SK-N-SH treated with all-trans-retinoic acid at 6 μM for 48 hours (cell line): ENCODE results near the gene DNAJC25.
"Not testable (repeated sequence)": the region's sequence is repeated elsewhere in the genome, so short reads cannot be mapped to it uniquely, and the experiment has no call there.

Experiments
- CSDC2 ChIP-seq: fragments of 250-450 bp; sonication (Bioruptor Pico); IDR thresholded peaks from 2 replicates; pipeline ENCODE4 v1.5.0; 2020; ENCODE audit warnings: mild to moderate bottlenecking, moderate library complexity
- OSR1 ChIP-seq: fragments of 250-450 bp; sonication (Bioruptor Pico); IDR thresholded peaks from 2 replicates; pipeline ENCODE4 v1.8.0; 2022; ENCODE audit warnings: moderate library complexity, mild to moderate bottlenecking, inconsistent platforms
- RARB ChIP-seq: fragments of 250-450 bp; sonication (Bioruptor Pico); IDR thresholded peaks from 2 replicates; pipeline ENCODE4 v1.8.0; 2021; ENCODE audit warnings: mild to moderate bottlenecking, moderate library complexity
- ZC3H10 ChIP-seq: fragments of 250-450 bp; sonication (Bioruptor Pico); IDR thresholded peaks from 2 replicates; pipeline ENCODE4 v1.5.1; 2021; ENCODE audit warnings: mild to moderate bottlenecking, moderate library complexity
- ZFP3 ChIP-seq: fragments of 250-450 bp; sonication (Bioruptor Pico); IDR thresholded peaks from 2 replicates; pipeline ENCODE4 v1.5.0; 2020; ENCODE audit warnings: mild to moderate bottlenecking, moderate library complexity
- ZNF8 ChIP-seq: fragments of 450-650 bp; formaldehyde crosslinking; IDR thresholded peaks from 2 replicates; pipeline ENCODE4 v1.5.0; 2020; ENCODE audit warnings: mild to moderate bottlenecking, moderate library complexity
- TF ChIP-seq, protein P1 (sequence below): fragments of 250-450 bp; sonication (Bioruptor Pico); IDR thresholded peaks from 2 replicates; pipeline ENCODE4 v1.5.1; 2020; ENCODE audit warnings: low read depth, mild to moderate bottlenecking, moderate library complexity
- TF ChIP-seq, protein P2 (sequence below): fragments of 250-450 bp; sonication (Bioruptor Pico); IDR thresholded peaks from 2 replicates; pipeline ENCODE4 v1.8.0; 2020; ENCODE audit warnings: mild to moderate bottlenecking, moderate library complexity, borderline replicate concordance

DNA sequence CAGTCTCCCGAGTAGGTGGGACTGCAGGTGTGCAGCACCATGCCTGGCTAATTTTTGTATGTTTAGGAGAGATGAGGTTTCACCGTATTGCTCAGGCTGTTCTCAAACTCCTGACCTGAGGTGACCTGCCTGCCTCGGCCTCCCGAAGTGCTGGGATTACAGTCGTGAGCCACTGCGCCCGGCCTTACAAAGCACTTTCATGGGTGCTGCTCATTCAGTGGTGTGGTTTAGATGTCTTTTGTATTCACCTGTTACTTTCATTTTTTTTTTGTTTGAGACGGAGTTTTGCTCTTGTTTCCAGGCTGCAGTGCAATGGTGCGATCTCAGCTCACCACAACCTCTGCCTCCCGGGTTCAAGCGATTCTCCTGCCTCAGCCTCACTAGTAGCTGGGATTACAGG is 37.5 kb downstream of the DNAJC25 start:
- not testable (repeated sequence) for TF ChIP-seq CSDC2 (CRISPR knock-in tag); RARB; ZFP3 (CRISPR knock-in tag); ZNF8 (CRISPR knock-in tag); OSR1 (CRISPR knock-in tag); ZC3H10 (CRISPR knock-in tag)
- TF ChIP-seq, protein P1, sequence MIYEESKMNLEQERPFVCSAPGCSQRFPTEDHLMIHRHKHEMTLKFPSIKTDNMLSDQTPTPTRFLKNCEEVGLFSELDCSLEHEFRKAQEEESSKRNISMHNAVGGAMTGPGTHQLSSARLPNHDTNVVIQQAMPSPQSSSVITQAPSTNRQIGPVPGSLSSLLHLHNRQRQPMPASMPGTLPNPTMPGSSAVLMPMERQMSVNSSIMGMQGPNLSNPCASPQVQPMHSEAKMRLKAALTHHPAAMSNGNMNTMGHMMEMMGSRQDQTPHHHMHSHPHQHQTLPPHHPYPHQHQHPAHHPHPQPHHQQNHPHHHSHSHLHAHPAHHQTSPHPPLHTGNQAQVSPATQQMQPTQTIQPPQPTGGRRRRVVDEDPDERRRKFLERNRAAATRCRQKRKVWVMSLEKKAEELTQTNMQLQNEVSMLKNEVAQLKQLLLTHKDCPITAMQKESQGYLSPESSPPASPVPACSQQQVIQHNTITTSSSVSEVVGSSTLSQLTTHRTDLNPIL (CRISPR knock-in tag), result not testable (repeated sequence)
- TF ChIP-seq, protein P2, sequence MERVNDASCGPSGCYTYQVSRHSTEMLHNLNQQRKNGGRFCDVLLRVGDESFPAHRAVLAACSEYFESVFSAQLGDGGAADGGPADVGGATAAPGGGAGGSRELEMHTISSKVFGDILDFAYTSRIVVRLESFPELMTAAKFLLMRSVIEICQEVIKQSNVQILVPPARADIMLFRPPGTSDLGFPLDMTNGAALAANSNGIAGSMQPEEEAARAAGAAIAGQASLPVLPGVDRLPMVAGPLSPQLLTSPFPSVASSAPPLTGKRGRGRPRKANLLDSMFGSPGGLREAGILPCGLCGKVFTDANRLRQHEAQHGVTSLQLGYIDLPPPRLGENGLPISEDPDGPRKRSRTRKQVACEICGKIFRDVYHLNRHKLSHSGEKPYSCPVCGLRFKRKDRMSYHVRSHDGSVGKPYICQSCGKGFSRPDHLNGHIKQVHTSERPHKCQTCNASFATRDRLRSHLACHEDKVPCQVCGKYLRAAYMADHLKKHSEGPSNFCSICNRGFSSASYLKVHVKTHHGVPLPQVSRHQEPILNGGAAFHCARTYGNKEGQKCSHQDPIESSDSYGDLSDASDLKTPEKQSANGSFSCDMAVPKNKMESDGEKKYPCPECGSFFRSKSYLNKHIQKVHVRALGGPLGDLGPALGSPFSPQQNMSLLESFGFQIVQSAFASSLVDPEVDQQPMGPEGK (CRISPR knock-in tag), result not testable (repeated sequence)
